ENCODE data around the gene SYNC.
"Not testable (repeated sequence)": the region's sequence is repeated elsewhere in the genome, so short reads cannot be mapped to it uniquely, and the experiment has no call there.

Gene SYNC

GRCh38 chr1:32724678-32725614 is 22.4 kb upstream of the SYNC start:
- no peak for DNase-seq (ENCODE audit: low spot score)

- DNase-seq (ENCODE audit: low spot score) = no peak
These were observed 17.2 kb upstream of the SYNC start for GRCh38 chr1:32719681-32720275.

GRCh38 chr1:32718527-32718926 is 16.0 kb upstream of the SYNC start:
- DNase-seq (ENCODE audit: low spot score) = no peak

- DNase-seq (ENCODE audit: low spot score) = no peak
These were observed 15.5 kb upstream of the SYNC start for GRCh38 chr1:32718036-32718435.

GRCh38 chr1:32717503-32717902 is 14.9 kb upstream of the SYNC start:
- no peak for DNase-seq (ENCODE audit: low spot score)

GRCh38 chr1:32716312-32717148 is 14.0 kb upstream of the SYNC start:
- DNase-seq (ENCODE audit: low spot score) = no peak

- no peak for DNase-seq (ENCODE audit: low spot score)
These were observed 13.3 kb upstream of the SYNC start for GRCh38 chr1:32715901-32716311.

- DNase-seq (ENCODE audit: low spot score) = no peak
These were observed 11.7 kb upstream of the SYNC start for GRCh38 chr1:32714277-32714676.

GRCh38 chr1:32713081-32713480 is 10.5 kb upstream of the SYNC start:
- no peak for DNase-seq (ENCODE audit: low spot score)

- not testable (repeated sequence) for DNase-seq (ENCODE audit: low spot score)
These were observed 8.7 kb upstream of the SYNC start for GRCh38 chr1:32711221-32711620.

GRCh38 chr1:32709476-32709875 is 6.9 kb upstream of the SYNC start:
- no peak for DNase-seq (ENCODE audit: low spot score)

- no peak for DNase-seq (ENCODE audit: low spot score)
These were observed 6.5 kb upstream of the SYNC start for GRCh38 chr1:32709075-32709474.

GRCh38 chr1:32706491-32706890 is 3.9 kb upstream of the SYNC start:
- no peak for DNase-seq (ENCODE audit: low spot score)

- no peak for DNase-seq (ENCODE audit: low spot score)
These were observed 2.9 kb upstream of the SYNC start for GRCh38 chr1:32705516-32705915.

GRCh38 chr1:32703479-32704291 is 1.1 kb upstream of the SYNC start:
- DNase-seq (ENCODE audit: low spot score) = no peak

- no peak for DNase-seq (ENCODE audit: low spot score)
These were observed 495 bp downstream of the SYNC start for GRCh38 chr1:32701951-32702598.

- DNase-seq (ENCODE audit: low spot score) = no peak
These were observed 1.1 kb downstream of the SYNC start for GRCh38 chr1:32701421-32701911.

GRCh38 chr1:32696996-32697395 is 5.6 kb downstream of the SYNC start:
- DNase-seq (ENCODE audit: low spot score) = not testable (repeated sequence)

GRCh38 chr1:32696041-32696440 is 6.5 kb downstream of the SYNC start:
- no peak for DNase-seq (ENCODE audit: low spot score)

- no peak for DNase-seq (ENCODE audit: low spot score)
These were observed 7.3 kb downstream of the SYNC start for GRCh38 chr1:32695098-32695904.
